Measurements from ENCODE around the gene PLEK. TPM values are rescaled to one million over a fixed set of nuclear protein-coding genes. Genes with fewer than 3 reads are reported as not detected.

The PLEK gene, protein sequence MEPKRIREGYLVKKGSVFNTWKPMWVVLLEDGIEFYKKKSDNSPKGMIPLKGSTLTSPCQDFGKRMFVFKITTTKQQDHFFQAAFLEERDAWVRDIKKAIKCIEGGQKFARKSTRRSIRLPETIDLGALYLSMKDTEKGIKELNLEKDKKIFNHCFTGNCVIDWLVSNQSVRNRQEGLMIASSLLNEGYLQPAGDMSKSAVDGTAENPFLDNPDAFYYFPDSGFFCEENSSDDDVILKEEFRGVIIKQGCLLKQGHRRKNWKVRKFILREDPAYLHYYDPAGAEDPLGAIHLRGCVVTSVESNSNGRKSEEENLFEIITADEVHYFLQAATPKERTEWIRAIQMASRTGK
- total RNA-seq = 1 to 10 TPM in 3 of 4 donors, under 1 TPM in 1; 0.68 to 4.7 (median 2.2) TPM

DNA sequence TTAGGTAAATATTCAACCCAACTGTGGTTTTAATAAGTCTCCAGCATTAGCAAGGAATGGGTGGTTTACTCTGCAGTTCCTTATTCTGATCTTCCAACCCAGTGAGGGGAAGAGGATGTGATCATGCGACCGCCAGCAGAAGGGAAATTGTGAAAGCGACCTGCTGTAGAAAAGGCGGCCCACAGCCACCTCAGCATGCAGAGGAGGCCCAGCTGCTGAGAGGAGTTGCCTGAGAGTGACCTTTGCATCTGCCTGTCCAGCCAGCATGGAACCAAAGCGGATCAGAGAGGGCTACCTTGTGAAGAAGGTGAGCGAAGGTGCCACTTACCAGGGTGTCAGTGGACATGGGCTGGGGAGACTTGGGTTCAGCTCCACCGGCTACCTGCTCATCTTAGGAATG, at the start of gene PLEK:
Gene PLEK, plus strand, starts transcription at position 196 of the 400 bp plus-strand sequence. Its CDS starts 70 bp downstream, at position 266.
- Histone ChIP-seq H3K9me3 (no peaks in the 10 kb centered on the region), H3K36me3 (no peaks in the 10 kb centered on the region), H3K27ac (no peak within 1 kb of the TSS), H3K4me1 (no peaks in the 10 kb centered on the region), H3K4me3 (peak within 1 kb of the TSS in 1 of 4 donors; percentile 30), H3K27me3 (no peaks in the 10 kb centered on the region)
- TF ChIP-seq CTCF (IDR thresholded peaks at IDR 0.05 in 4 of 5, conservative IDR thresholded peaks at IDR 0.05 in 1 of 5) = no peak
- peak in 1 of 2 donors; percentile 24 for TF ChIP-seq POLR2A (IDR thresholded peaks at IDR 0.05)
- DNase-seq (peak; percentile 14 to 43), ATAC-seq (peak in 1 of 2 donors; percentile 27)
- intact Hi-C loops (cut with DNase I; ENCODE audit: low total_unique reads) = no loop called here
- in situ Hi-C loops (cut with MboI; ENCODE audit: low sequenced_read_pairs in 4 of 4) = loop anchor here in 2 of 4 donors (10.0 kb wide), 1 partner anchor 80 kb away; no protein-coding TSS in a partner anchor

DNA sequence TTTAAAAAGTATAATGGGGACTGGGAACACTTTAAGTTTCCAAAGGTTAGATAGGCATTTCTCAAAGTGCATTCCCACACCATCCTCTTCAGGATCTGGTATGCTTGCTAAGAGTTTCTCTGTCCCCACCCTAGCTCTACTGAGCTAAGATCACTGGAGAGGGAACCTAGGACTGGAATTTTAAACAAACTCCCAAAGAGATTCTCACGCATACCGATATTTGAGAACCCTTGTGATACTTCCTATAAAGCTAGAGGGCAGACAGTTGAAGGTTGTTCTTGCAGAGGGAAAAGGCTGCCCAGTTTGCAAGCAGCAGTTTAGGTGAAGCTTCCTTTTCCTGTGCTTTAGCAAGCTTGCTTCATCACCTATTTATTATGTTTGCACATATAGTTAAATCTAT, 49.0 kb upstream of the PLEK start:
- no peak overlapping the region for H3K27ac ChIP-seq
- intact Hi-C loops (cut with DNase I; ENCODE audit: low total_unique reads) = no loop called here
- no peak overlapping the region for H3K4me3 ChIP-seq
- peaks cover 0 to 4% of the 10 kb centered on the region in 2 donors for H3K36me3 ChIP-seq
- no peaks in the 10 kb centered on the region for H3K27me3 ChIP-seq
- ATAC-seq = no peak
- peaks cover 0 to 17% of the 10 kb centered on the region in 2 donors for H3K4me1 ChIP-seq
- DNase-seq = no peak
- TF ChIP-seq CTCF (IDR thresholded peaks at IDR 0.05 in 4 of 5, conservative IDR thresholded peaks at IDR 0.05 in 1 of 5) = no peak
- no peaks in the 10 kb centered on the region for H3K9me3 ChIP-seq
- in situ Hi-C loops (cut with MboI; ENCODE audit: low sequenced_read_pairs in 4 of 4) = no loop called here

DNA sequence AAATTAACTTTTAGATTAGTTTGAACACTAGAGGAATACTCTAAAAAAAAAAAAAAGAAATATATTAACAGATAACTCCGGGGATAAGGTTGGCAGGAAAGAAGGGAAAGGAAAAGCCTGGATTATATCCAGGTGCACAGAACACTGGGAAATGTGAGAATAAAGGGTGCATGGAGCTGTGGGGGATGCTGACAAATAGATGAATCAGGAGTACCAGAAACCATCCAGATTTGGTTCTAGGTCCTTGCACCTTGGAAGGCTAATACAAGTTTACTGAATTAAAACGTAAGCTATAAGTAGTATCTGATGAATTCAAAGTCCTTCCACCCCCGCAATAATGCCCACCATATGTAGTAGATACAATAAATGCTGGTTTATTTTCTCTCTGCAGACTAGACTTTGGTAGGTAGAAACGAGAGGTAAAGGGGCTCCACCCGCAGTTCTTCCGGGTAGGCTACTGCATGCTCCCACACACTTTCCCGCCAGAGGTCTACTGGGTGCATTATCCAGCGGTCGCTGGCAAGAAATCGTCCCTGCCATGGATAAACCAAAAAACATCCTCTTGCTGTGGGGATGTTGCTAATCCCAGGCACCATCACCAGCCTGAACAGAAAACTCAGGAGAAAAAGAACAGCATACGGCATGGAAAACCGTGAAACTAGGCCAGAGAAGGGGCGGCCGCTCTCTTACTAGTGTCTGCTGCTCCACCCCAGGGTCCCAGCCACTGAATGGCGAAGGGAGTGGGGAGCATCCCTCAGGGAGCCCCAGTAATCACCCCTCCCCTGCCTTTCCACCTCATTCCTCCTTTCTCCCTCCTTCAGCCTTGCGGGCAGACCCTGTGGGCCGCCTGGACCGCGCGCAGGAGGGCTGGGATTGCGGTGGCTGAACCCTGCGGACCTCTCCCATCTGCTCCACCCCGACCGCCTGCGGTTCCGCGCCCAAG, 46.8 kb upstream of the PLEK start:
- no peaks in the 10 kb centered on the region for H3K27me3 ChIP-seq
- no peak for TF ChIP-seq POLR2A (IDR thresholded peaks at IDR 0.05)
- no peak for TF ChIP-seq CTCF (IDR thresholded peaks at IDR 0.05 in 4 of 5, conservative IDR thresholded peaks at IDR 0.05 in 1 of 5)
- H3K4me3 ChIP-seq = peak overlapping the region; percentile 68 to 90 (median 78)
- DNase-seq = no peak
- peaks cover 0 to 4% of the 10 kb centered on the region in 2 donors for H3K36me3 ChIP-seq
- peak overlapping the region; percentile 80 to 88 (median 88) for H3K27ac ChIP-seq
- peaks cover 0 to 17% of the 10 kb centered on the region in 2 donors for H3K4me1 ChIP-seq
- H3K9me3 ChIP-seq = no peaks in the 10 kb centered on the region
- intact Hi-C loops (cut with DNase I; ENCODE audit: low total_unique reads) (loop anchor here (2.0 kb wide), 1 partner anchor 67 kb away; no protein-coding TSS in a partner anchor), in situ Hi-C loops (cut with MboI; ENCODE audit: low sequenced_read_pairs in 4 of 4) (no loop called here)
- ATAC-seq = no peak

- intact Hi-C loops (cut with DNase I; ENCODE audit: low total_unique reads) (loop anchor here (2.0 kb wide), 1 partner anchor 68 kb away; no protein-coding TSS in a partner anchor), in situ Hi-C loops (cut with MboI; ENCODE audit: low sequenced_read_pairs in 4 of 4) (no loop called here)
- ATAC-seq (peak; percentile 15 to 52), DNase-seq (peak in 1 of 2 donors; percentile 16)
- Histone ChIP-seq H3K9me3 (no peaks in the 10 kb centered on the region), H3K4me1 (peaks cover 0 to 17% of the 10 kb centered on the region in 2 donors), H3K36me3 (peaks cover 0 to 4% of the 10 kb centered on the region in 2 donors), H3K4me3 (peak overlapping the region; percentile 68 to 90 (median 78)), H3K27ac (peak overlapping the region; percentile 80 to 88 (median 88)), H3K27me3 (no peaks in the 10 kb centered on the region)
- TF ChIP-seq CTCF (IDR thresholded peaks at IDR 0.05 in 4 of 5, conservative IDR thresholded peaks at IDR 0.05 in 1 of 5) = no peak
- no peak for TF ChIP-seq POLR2A (IDR thresholded peaks at IDR 0.05)
Observed at GRCh38 chr2:68318914-68319397, 46.1 kb upstream of the PLEK start.
